ENCODE measurements around the gene ATM. TPM values are rescaled to one million over a fixed set of nuclear protein-coding genes. Genes with fewer than 3 reads are reported as not detected.

ATM gene
- total and polyA plus RNA-seq, 7 experiments from 2014 or later: 84.7 to 879 (median 439) TPM

DNA sequence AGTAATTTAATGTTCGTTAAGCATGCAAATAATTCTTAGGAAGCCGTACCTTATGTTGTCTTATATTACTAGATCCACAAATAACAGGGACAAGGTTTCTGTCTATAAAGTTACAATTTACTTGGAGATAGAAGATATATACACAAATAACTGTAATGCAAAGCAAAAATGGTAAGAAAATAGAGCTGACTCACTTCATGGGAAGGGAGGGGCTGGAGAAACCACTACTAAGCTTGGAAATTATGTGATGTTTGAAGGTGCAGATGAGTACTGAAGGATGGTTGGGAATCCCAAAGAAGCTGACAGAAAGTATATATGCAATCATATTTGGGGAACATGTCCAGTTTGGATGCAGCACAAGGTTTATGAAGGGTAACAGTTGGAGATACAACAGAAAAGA is 4.4 kb upstream of the ATM start:
- no peaks in the 10 kb centered on the region for H3K27me3 Mint-ChIP-seq
- CTCF ChIA-PET: interaction anchor here (1.4 kb wide), 1 partner anchor 78 kb away, joined by 3 read pairs; no protein-coding TSS in a partner anchor
- no peaks in the 10 kb centered on the region for H3K9me3 ChIP-seq (ENCODE audit: control insufficient read depth in 2 of 3, low read length in 3 of 3)
- H3K9me3 Mint-ChIP-seq: no peaks in the 10 kb centered on the region
- peaks cover 0 to 37% (median 12%) of the 10 kb centered on the region in 5 donors for H3K36me3 Mint-ChIP-seq
- H3K4me3 ChIP-seq (ENCODE audit: low read length): no peak overlapping the region
- peaks cover 45 to 75% (median 70%) of the 10 kb centered on the region in 7 donors for H3K4me1 Mint-ChIP-seq
- POLR2A ChIA-PET: interaction anchor here (0.6 to 2.1 kb wide), 10 partner anchors 9 to 100 kb away, joined by 3 to 12 read pairs (median 4); no protein-coding TSS in a partner anchor
- DNase-seq (no peak), ATAC-seq (no peak)
- no peaks in the 10 kb centered on the region for H3K27me3 ChIP-seq (ENCODE audit: control insufficient read depth in 2 of 2, insufficient read depth in 2 of 2, low read length in 2 of 2)
- peaks cover 0 to 15% (median 0%) of the 10 kb centered on the region in 3 experiments for H3K36me3 ChIP-seq (ENCODE audit: control insufficient read depth in 2 of 3, insufficient read depth in 3 of 3, low read length in 3 of 3)
- H3K27ac Mint-ChIP-seq: peak overlapping the region in 6 of 9 donors; percentile 59 to 91 (median 64)
- H3K27ac ChIP-seq (ENCODE audit: low read depth, low read length): peak overlapping the region; percentile 98
- H3K4me3 Mint-ChIP-seq: peak overlapping the region in 6 of 10 donors; percentile 39 to 81 (median 62)
- peaks cover 34 to 49% of the 10 kb centered on the region in 2 donors for H3K4me1 ChIP-seq (ENCODE audit: control insufficient read depth in 2 of 2, insufficient read depth in 2 of 2, low read length in 2 of 2)
- intact Hi-C loops (cut with micrococcal nuclease): loop anchor here (2.0 to 5.0 kb wide), 2 partner anchors 22 to 41 kb away; no protein-coding TSS in a partner anchor

DNA sequence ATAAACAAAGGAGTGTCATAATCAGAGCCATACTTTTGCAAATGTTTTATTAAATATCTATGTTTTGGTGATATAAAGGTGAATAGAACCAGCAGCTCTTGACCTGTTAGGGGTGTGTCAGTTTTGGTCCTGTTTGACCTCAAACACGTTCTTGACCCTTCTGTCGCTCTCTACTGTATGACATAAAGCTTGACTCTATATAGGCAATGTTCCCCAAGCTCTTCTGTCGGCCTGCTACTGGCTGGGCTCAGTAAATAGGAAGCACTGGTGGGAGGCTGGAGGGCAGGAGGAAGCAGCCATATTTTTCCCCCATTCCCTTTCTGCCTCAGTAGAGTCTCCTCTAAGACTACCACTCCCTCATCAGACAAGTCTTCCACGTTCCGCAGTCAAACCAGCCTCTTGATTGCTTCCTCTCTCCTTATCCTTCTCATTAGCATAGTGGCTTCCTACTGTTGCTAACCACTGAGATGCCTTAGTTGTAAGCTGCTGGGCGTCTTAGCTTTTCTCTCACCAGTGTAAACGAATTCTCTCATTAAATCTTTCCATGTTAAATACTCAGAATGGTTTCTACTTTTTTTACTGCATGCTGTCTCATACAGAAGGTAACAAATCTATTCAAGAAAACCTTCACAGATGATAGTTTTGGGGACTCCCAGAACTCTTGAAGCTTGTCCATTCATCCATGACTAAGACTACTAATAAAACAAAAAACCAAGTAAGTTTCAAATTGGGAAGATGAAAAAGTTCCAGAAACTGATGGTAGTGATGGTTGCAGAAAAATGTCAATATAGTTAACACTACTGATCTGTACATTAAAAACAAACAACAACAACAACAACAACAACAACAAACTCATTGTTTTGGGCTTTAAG is 3.7 kb upstream of the ATM start:
- peak overlapping the region in 7 of 9 donors; percentile 10 to 91 (median 66) for H3K27ac Mint-ChIP-seq
- ATAC-seq (no peak), DNase-seq (peak in 1 of 9 donors; percentile 21)
- H3K36me3 ChIP-seq (ENCODE audit: control insufficient read depth in 2 of 3, insufficient read depth in 3 of 3, low read length in 3 of 3): peaks cover 0 to 8% (median 0%) of the 10 kb centered on the region in 3 experiments
- H3K9me3 Mint-ChIP-seq: no peaks in the 10 kb centered on the region
- H3K4me1 Mint-ChIP-seq: peaks cover 45 to 68% (median 64%) of the 10 kb centered on the region in 7 donors
- POLR2A ChIA-PET: interaction anchor here (0.6 to 2.1 kb wide), 12 partner anchors 8 to 101 kb away, joined by 3 to 12 read pairs (median 4); no protein-coding TSS in a partner anchor
- peak overlapping the region; percentile 11 for H3K4me3 ChIP-seq (ENCODE audit: low read length)
- no peaks in the 10 kb centered on the region for H3K27me3 Mint-ChIP-seq
- peaks cover 0 to 30% (median 10%) of the 10 kb centered on the region in 5 donors for H3K36me3 Mint-ChIP-seq
- H3K27me3 ChIP-seq (ENCODE audit: control insufficient read depth in 2 of 2, insufficient read depth in 2 of 2, low read length in 2 of 2): no peaks in the 10 kb centered on the region
- CTCF ChIA-PET: interaction anchor here (1.1 to 1.4 kb wide), 2 partner anchors 20 to 78 kb away, joined by 3 to 4 read pairs; no protein-coding TSS in a partner anchor
- intact Hi-C loops (cut with micrococcal nuclease): loop anchor here (2.0 to 5.0 kb wide), 2 partner anchors 22 to 42 kb away; no protein-coding TSS in a partner anchor
- H3K9me3 ChIP-seq (ENCODE audit: control insufficient read depth in 2 of 3, low read length in 3 of 3): no peaks in the 10 kb centered on the region
- H3K27ac ChIP-seq (ENCODE audit: low read depth, low read length): peak overlapping the region; percentile 98
- H3K4me1 ChIP-seq (ENCODE audit: control insufficient read depth in 2 of 2, insufficient read depth in 2 of 2, low read length in 2 of 2): peaks cover 34 to 49% of the 10 kb centered on the region in 2 donors
- H3K4me3 Mint-ChIP-seq: peak overlapping the region in 4 of 10 donors; percentile 52 to 81 (median 64)

DNA sequence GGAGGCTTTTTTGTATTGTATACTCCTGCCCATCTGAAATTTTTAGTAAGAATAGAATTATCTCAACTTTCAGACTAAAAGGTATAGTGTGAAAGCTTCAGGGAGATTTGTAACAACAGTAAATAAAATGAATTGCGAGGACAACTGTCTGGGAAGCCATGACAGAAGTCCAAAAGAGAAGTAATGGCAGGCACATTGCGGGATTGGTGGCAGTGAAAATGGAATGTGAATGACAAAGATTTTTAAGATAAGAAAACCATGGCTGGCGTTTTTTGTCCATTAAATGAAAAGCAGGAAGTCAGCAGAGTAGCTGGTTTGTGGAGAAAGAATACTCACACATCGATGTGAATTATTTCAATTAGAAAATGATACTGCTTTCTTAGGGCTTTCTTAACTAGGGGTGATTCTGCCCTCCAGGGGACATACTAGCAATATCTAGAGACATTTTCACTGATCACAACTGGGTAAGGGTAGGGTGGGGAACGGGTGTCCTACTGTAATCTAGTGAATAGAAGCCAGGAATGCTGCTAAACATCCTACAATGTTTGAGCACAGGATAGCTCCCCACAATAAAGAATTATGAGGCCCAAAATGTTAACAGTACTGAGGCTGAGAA is 2.0 kb upstream of the ATM start:
- Mint-ChIP-seq H3K27ac (no peak overlapping the region), H3K4me1 (peaks cover 48 to 61% (median 52%) of the 10 kb centered on the region in 7 donors), H3K36me3 (peaks cover 3 to 23% (median 13%) of the 10 kb centered on the region in 5 donors), H3K9me3 (no peaks in the 10 kb centered on the region), H3K27me3 (no peaks in the 10 kb centered on the region), H3K4me3 (no peak overlapping the region)
- Histone ChIP-seq H3K36me3 (ENCODE audit: control insufficient read depth in 2 of 3, insufficient read depth in 3 of 3, low read length in 3 of 3) (peaks cover 0 to 6% (median 0%) of the 10 kb centered on the region in 3 experiments), H3K4me3 (ENCODE audit: low read length) (peak overlapping the region; percentile 93), H3K27ac (ENCODE audit: low read depth, low read length) (peak overlapping the region; percentile 98), H3K4me1 (ENCODE audit: control insufficient read depth in 2 of 2, insufficient read depth in 2 of 2, low read length in 2 of 2) (peaks cover 26 to 41% of the 10 kb centered on the region in 2 donors), H3K9me3 (ENCODE audit: control insufficient read depth in 2 of 3, low read length in 3 of 3) (no peaks in the 10 kb centered on the region), H3K27me3 (ENCODE audit: control insufficient read depth in 2 of 2, insufficient read depth in 2 of 2, low read length in 2 of 2) (no peaks in the 10 kb centered on the region)
- ATAC-seq (no peak), DNase-seq (no peak)
- CTCF ChIA-PET: interaction anchor here (1.0 to 9.5 kb wide), 2 partner anchors 18 to 37 kb away, joined by 3 to 104 read pairs; no protein-coding TSS in a partner anchor
- intact Hi-C loops (cut with micrococcal nuclease): loop anchor here (1.0 to 10.0 kb wide), 9 partner anchors 8 to 656 kb away; partner anchors contain the start of genes ALKBH8 (in 2 of the 2) and SLC35F2 (in 1 of the 2)
- POLR2A ChIA-PET: interaction anchor here (1.1 to 9.0 kb wide), 10 partner anchors 16 to 116 kb away, joined by 3 to 779 read pairs (median 10); no protein-coding TSS in a partner anchor

DNA sequence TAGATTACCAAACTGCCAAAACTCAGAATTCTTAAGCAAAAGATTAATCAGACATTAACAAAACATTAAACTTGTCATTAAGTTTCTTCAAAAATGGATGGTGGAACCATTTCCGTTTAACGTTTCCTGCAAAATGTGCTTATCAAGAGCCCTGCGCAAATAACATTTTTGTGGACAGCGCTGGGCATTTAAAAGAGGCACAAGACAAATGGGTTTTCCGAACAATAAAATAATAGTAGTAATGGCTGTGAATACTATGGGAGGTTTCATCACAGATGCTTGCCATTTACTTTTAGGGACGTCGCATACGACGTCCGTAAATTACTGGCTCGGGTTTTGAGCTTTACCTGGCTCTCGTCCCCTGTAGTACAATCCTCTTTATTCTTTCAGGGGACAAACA is 1.5 kb upstream of the ATM start:
- no peak overlapping the region for H3K4me3 Mint-ChIP-seq
- Histone ChIP-seq H3K27ac (ENCODE audit: low read depth, low read length) (peak overlapping the region; percentile 98), H3K27me3 (ENCODE audit: control insufficient read depth in 2 of 2, insufficient read depth in 2 of 2, low read length in 2 of 2) (no peaks in the 10 kb centered on the region), H3K9me3 (ENCODE audit: control insufficient read depth in 2 of 3, low read length in 3 of 3) (no peaks in the 10 kb centered on the region), H3K4me3 (ENCODE audit: low read length) (peak overlapping the region; percentile 93), H3K36me3 (ENCODE audit: control insufficient read depth in 2 of 3, insufficient read depth in 3 of 3, low read length in 3 of 3) (peaks cover 0 to 6% (median 0%) of the 10 kb centered on the region in 3 experiments), H3K4me1 (ENCODE audit: control insufficient read depth in 2 of 2, insufficient read depth in 2 of 2, low read length in 2 of 2) (peaks cover 29 to 35% of the 10 kb centered on the region in 2 donors)
- H3K4me1 Mint-ChIP-seq: peaks cover 43 to 60% (median 46%) of the 10 kb centered on the region in 7 donors
- peak in 3 of 9 donors; percentile 10 to 18 (median 14) for DNase-seq
- intact Hi-C loops (cut with micrococcal nuclease): loop anchor here (1.0 to 10.0 kb wide), 9 partner anchors 8 to 657 kb away; partner anchors contain the start of genes ALKBH8 (in 2 of the 2) and SLC35F2 (in 1 of the 2)
- H3K9me3 Mint-ChIP-seq: no peaks in the 10 kb centered on the region
- H3K27ac Mint-ChIP-seq: no peak overlapping the region
- ChIA-PET CTCF (interaction anchor here (1.0 to 9.5 kb wide), 4 partner anchors 17 to 368 kb away, joined by 3 to 104 read pairs (median 4); no protein-coding TSS in a partner anchor), POLR2A (interaction anchor here (1.0 to 9.0 kb wide), 13 partner anchors 8 to 116 kb away, joined by 3 to 779 read pairs (median 9); no protein-coding TSS in a partner anchor)
- peaks cover 3 to 24% (median 15%) of the 10 kb centered on the region in 5 donors for H3K36me3 Mint-ChIP-seq
- no peaks in the 10 kb centered on the region for H3K27me3 Mint-ChIP-seq
- ATAC-seq: no peak

- H3K36me3 Mint-ChIP-seq: peaks cover 3 to 30% (median 20%) of the 10 kb centered on the region in 5 donors
- H3K4me3 ChIP-seq (ENCODE audit: low read length): peak overlapping the region; percentile 93
- DNase-seq: peak in 2 of 9 donors; percentile 8 to 73
- no peaks in the 10 kb centered on the region for H3K9me3 Mint-ChIP-seq
- intact Hi-C loops (cut with micrococcal nuclease): loop anchor here (1.0 to 10.0 kb wide), 21 partner anchors 9 to 765 kb away; partner anchors contain the start of genes ALKBH8 (in 2 of the 2), C11orf65 (in 2 of the 2), CUL5 (in 2 of the 2) and EXPH5 (in 2 of the 2)
- no peaks in the 10 kb centered on the region for H3K9me3 ChIP-seq (ENCODE audit: control insufficient read depth in 2 of 3, low read length in 3 of 3)
- H3K4me1 ChIP-seq (ENCODE audit: control insufficient read depth in 2 of 2, insufficient read depth in 2 of 2, low read length in 2 of 2): peaks cover 25 to 29% of the 10 kb centered on the region in 2 donors
- H3K27ac Mint-ChIP-seq: no peak overlapping the region
- H3K27ac ChIP-seq (ENCODE audit: low read depth, low read length): peak overlapping the region; percentile 98
- H3K36me3 ChIP-seq (ENCODE audit: control insufficient read depth in 2 of 3, insufficient read depth in 3 of 3, low read length in 3 of 3): peaks cover 0 to 6% (median 0%) of the 10 kb centered on the region in 3 experiments
- no peaks in the 10 kb centered on the region for H3K27me3 ChIP-seq (ENCODE audit: control insufficient read depth in 2 of 2, insufficient read depth in 2 of 2, low read length in 2 of 2)
- no peak overlapping the region for H3K4me3 Mint-ChIP-seq
- ChIA-PET CTCF (interaction anchor here (0.7 to 9.5 kb wide), 5 partner anchors 16 to 367 kb away, joined by 3 to 104 read pairs (median 4); no protein-coding TSS in a partner anchor), POLR2A (interaction anchor here (0.9 to 9.0 kb wide), 24 partner anchors 8 to 245 kb away, joined by 3 to 779 read pairs (median 5); partner anchors contain the start of gene C11orf65)
- H3K27me3 Mint-ChIP-seq: no peaks in the 10 kb centered on the region
- H3K4me1 Mint-ChIP-seq: peaks cover 38 to 60% (median 40%) of the 10 kb centered on the region in 7 donors
- ATAC-seq: peak; percentile 1
These were observed 825 bp upstream of the ATM start for GRCh38 chr11:108221911-108222573.
